Activated CD8-positive, alpha-beta memory T cell treated with anti-CD3 and anti-CD28 coated beads, Interleukin-2, amount 50 U/mL, for 4 hours (primary cell): ENCODE data around the gene IGSF3.
"Not testable (repeated sequence)": the region's sequence is repeated elsewhere in the genome, so short reads cannot be mapped to it uniquely, and the experiment has no call there.

Source experiments
- DNase-seq: peaks from one replicate; pipeline ENCODE4 v3.0.0-alpha.2; 2020

Gene IGSF3

DNA sequence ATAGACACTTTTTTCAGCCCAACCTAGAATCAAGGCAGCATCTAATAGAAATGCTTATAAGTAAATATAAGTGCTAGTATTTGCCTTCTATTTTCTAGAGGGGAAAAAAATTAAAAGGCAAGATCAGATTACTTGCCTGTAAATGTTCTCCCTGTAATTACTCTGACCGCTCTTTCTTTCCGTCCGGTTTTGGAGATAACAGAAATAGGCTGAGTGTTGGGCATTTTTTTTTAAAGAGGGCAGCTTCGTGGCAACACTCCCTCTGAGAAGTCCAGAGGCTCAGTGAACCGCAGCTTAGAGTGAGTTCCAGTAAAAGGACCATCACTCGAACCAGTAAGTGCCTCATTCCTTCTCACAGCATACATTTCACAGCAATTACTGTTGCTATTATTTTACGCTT, 40.6 kb downstream of the IGSF3 start:
- DNase-seq, result not testable (repeated sequence)

DNA sequence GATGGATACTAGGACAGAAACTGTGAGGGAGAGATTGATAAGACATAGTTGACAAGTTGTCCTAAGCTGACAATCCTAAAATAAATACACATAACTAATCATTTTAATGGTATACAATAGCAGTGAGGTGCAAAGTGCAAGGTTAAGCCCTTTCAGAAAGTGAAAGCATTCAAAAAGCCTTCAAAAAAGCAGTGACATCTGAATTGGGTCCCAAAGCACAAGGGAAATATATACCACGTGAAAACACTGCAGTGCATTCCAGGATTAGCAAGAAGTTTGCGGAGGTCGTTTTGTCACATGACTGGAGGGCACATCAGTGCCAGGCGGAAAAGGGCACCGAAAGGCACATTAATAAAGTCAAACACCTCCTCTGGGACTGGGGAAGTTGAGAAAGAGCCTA, 42.4 kb downstream of the IGSF3 start:
- DNase-seq, result not testable (repeated sequence)

DNA sequence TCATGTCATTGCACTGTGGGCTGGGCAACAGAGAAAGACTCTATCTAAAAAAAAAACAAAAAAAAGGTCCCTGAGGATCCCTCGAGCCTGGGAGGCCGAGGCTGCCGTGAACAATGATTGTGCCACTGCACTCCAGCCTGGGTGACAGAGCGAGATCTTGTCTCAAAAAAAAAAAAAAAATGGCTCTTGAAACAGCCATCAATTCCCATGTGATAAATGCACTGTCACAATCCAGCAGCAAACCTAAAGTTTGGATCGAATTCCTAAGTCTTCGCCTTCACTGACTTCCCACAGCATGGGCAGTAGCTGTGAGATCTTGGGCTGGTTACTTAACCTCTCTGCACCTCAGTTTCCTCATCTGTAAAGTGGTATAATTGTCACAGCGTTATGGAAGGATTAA, 43.5 kb downstream of the IGSF3 start:
- DNase-seq, result no peak

DNA sequence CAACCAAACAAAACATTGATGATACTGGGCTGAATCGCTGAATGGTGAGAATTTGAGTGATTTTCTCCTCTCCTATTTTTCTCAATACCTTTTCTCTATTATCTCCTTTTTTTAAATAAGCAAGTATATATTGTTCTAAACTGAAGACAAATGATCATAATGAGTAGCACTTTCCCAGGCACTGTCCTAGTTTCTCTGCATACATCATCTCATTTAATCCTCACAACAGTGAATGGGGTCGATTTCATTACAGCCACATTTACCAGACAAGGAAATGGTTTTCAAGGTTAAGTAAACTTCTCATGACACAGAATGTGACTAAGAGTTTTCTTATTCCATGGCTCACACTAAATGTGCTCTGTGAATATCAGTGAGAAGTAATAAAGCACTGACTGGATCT, 45.0 kb downstream of the IGSF3 start:
- DNase-seq, result not testable (repeated sequence)

DNA sequence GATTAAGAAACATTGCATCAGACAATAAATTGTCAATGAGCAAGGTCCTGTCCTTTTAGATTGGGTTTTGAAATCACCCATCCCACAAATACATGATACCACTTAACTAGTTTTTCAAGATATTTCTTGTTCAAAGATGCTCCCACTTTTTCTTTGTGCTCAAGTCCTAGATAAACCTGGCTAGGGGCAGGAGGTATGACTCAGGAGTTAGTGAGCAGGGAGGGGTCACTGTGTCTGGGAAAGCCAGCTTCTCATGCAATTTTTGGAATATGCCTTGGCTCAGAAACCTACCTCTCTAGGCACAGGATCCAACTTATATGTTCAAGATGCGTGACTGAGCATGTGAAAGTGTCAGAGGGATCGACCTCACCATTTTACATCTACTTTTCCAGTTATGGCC, 45.8 kb downstream of the IGSF3 start:
- DNase-seq, result not testable (repeated sequence)

DNA sequence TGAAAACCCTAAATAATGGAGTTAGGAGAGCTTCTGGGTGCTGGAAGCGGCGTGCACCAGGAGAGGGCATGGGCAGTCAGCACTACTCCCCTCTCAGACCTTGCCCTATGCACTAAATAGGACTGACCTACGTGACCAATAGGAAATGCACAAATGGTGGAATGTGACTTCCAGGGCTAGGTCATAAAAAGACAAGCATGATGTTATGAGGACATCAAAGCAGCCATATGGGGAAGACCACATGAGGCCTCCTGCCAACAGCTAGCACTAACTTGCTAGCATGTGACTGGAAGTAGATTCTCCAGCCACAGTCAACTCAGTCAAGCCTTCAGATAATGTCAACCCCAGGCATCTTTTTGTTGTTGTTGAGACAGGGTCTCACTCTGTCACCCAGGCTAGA, 47.1 kb downstream of the IGSF3 start:
- DNase-seq, result not testable (repeated sequence)

DNA sequence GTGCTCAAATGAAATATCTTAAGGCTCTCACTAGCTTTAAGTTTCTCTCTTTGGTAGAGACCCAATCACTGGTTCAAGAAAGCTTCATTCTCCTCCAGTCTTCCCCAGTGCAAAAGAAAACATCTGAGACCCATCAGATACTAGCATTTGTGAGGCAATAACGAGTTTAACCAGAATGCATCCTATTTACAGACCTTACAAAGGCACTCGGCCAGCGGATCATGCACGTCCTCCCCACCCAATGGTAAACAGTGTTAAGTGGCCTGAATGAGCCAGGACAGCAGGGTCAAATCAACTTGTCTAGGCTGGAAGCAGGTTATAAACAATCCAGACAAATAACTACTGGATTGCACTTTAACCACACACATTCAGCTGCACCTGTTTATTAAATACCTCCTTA, 48.4 kb downstream of the IGSF3 start:
- not testable (repeated sequence) for DNase-seq

DNA sequence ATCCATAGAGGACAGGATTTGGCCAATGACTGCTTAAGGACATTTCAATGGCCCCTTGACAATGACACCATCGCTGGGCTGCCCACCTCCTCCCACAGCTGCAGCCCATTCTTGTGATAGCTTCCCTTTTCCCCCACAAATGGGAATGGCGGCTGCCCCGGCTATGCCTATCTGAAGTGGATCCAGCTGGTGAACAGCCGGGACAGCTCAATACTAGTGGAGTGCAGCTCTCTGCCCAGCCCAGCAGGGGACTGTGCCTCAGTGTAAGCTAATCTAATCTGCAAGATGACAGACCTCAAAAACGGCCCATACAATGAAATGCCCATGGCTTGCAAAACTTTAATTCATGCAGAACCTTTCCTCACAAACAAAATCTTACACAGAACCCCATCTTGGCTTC, 49.7 kb downstream of the IGSF3 start:
- not testable (repeated sequence) for DNase-seq

DNA sequence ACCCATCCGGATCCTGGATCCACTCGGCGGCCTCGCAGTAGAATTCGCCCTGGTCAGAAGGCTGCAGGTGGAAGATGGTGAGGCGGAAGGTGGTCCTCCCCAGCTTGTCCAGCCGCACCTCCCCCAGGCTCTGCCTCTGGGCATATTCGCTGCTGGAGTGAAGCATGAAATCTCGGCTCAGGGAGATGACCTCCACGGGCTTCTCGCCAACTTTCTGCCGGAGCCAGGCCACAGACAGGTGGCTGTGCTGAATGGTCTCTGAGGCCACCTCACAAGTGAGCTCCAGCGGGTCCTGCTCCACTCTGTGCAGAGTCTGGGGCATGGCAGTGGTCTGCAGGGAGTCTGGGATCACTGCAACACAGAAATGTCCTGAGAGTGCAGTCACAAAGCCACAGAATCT, 53.7 kb downstream of the IGSF3 start:
- not testable (repeated sequence) for DNase-seq

DNA sequence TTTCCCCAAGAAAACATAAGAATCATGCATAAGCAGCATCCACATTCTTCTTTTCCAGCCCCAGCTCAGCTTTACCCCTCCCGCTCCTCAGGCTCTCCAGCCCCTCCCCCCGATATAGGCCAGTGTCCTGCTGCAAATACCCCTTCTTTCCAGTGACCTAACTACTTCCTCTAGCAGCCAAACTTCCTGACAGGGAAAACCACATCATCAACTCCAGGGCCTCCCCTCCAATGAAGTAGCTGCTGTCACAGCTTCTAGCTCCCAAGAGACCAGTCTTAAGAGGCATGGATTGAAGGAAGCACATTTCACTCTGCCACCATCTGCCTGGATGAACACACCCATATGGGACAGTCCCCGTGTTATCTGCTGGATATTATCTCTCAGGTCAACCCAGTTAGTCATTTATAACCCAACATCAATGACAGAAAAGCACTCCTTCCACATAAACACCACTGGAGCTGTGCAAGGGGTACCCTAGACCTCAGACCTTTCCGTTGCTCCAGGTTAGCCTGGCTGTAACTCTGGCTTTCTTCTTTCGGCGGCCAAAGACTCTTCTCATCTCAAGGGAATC, 57.6 kb downstream of the IGSF3 start:
- DNase-seq, result not testable (repeated sequence)

DNA sequence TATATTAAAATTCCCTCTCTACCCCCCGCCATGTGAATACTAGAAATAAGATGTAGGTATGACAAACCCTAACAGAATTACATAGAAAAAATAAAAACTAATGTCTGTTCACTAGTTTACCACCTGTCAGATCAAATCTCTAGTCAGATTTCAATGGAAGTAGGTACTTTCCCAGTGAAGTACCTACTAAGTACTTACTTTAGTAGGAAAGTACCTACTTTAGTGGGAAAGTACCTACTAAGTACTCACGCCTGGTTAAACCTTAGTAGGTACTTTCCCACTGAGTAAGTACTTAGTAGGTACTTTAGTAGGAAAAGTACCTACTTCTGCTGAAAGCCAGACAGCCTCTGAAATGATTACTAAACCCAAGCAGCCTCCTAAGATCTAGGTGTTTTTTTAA, 58.7 kb downstream of the IGSF3 start:
- not testable (repeated sequence) for DNase-seq

DNA sequence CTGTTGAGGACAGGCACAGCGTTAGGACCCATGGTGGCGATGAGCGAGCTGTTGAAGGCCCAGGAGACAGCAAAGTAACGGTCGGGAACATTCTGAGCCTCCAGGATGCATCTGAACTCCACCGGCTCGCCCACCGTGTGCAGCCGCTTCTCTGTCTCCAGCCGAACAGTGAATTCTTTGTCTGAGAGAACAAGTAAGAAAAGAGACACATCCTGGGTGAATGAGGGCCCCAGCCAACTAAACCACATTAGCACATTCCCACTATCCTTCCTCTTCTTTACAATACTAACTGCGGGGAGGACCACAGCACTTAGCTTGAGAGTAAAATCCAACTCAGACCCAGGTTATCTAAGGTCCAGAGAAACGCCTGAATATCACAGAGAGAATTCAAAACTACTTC, 59.4 kb downstream of the IGSF3 start:
- DNase-seq, result not testable (repeated sequence)

DNA sequence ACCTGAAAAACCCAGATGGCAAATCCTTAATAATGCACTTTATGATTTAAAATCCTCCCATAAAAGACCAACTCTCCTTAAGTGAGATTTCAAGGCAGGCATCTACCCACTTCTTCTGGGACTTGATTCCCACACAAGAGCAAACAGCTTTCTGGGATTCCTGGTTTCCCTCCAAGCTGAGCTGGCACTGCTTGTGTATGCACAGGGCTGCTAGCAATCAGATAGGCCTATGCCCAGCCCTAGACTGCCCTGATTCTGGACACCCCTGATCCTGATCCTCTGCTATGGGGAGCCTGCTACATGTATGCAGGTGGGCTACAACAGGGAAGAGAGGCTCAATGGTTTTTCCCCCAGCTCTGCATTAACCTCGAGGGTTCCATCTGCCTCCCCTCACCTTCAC, 60.1 kb downstream of the IGSF3 start:
- not testable (repeated sequence) for DNase-seq

DNA sequence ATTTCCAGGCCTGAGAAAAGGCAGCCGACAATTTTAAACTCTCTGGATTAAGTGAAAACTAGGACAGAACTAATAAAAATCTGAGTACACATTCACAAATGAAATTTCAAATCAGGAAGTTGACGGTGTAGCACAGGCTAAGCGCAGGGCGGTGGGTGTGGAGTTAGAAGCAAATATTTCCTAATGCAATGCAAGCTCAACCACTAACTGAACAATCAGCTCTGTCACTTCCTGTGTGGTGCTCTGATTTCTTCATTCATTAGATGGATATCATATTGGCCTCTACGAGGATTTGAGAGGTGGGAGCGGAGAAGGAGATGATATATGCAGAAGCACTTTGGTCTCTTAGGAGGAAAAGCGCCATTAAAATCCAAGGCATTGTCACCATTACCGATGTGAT, 61.5 kb downstream of the IGSF3 start:
- DNase-seq, result not testable (repeated sequence)

DNA sequence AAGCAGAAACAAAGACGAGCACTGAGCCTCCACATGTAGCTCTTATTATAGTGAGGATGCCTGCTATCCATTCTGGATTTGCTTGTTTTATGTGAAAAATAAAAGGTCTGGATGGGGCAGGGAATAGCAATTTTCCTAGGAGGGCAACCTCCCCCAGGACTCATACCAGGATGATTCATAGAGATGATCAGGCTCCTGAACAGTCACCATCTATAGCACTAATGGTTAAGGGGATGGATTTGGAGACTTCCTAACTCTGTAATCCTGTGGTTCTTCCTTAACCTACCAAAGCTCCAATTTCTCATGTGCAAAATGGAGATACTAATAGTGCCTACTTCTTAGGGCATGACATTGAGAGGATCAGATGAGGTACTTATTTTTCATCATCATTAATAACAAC, 62.2 kb downstream of the IGSF3 start:
- DNase-seq, result no peak

DNA sequence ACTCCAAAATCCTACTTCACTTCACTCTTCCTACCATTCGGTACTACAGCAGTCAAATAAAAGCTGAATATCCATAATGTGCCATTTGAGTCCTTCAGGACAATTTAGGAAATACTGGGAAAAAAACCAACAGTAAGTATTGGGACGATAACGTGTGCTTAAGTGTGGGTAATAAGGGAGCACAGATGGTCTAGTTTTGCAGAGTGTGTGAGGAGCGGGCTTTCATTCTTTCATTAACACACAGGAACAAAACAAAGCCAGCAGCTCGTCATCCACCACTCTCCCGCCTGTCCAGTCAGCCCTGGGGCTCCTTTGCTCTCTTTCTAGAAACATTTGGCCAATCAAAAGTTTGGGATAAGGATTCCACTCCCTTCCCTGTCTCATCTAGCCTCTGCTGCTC, 63.1 kb downstream of the IGSF3 start:
- not testable (repeated sequence) for DNase-seq

DNA sequence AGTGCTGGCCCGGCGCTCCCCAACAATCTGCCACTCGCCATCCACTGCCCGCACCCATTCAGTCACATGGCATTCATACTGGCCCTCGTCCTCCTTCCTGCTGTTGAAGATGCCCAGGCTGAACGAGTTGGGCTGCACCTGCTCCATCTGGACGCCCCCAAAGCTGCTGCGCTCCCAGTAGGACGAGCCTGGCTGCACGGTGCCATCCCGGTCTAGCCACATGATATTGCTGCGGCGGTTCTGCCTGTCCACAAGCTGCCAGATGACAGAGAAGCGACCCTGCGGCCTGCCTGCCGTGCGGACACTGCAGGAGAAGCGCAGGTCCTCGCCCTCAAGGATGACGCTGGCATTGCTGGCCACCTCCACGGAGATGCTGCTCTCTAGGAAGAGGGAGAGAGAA, 63.9 kb downstream of the IGSF3 start:
- DNase-seq, result not testable (repeated sequence)

DNA sequence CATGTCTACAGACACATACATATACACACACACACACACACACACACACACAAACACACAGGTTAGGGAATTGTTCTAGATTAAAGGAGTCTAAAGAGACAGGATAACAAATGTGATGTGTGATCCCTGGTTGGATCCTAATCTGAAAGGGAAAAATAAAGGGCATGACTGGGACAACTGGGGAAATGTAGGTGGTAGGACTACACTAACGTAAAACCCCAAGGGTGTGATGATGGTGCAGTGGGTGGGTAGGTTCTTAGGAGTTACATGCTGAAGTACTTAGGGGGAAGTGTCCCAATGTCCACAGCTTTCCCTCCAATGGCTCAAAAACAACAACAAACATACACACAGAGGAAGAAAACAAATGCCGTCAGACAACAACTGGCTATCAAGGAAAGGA, 68.2 kb downstream of the IGSF3 start:
- DNase-seq, result not testable (repeated sequence)

DNA sequence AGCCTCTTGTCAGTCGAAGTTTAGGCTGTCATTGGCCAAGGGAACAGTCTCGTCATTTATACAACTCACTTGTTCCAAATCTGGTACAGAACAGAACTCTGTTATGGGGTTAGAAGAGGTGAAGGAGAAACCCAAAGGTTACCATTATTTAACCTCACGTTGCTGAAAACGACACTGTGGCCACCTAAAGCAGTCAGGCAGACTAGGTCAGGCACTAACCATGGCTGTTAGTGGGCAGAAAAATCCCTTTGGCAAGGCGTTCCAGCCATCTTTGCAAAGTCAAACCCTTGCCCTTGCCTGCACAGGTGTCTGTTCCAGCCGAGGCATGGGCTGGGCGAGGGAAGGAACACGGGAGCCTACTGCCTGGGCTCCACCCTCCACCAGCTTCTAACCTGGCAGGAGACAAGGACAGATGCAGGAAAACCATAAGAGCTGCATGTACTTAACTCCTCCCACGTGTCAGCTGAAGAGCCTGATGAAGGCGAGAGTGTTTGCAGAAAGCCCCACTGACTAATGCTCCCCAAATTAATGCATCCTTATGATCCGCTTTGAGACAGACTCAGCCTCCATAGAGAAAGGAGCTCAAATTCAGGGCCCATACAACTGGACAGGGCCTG, 69.0 kb downstream of the IGSF3 start:
- DNase-seq, result not testable (repeated sequence)

DNA sequence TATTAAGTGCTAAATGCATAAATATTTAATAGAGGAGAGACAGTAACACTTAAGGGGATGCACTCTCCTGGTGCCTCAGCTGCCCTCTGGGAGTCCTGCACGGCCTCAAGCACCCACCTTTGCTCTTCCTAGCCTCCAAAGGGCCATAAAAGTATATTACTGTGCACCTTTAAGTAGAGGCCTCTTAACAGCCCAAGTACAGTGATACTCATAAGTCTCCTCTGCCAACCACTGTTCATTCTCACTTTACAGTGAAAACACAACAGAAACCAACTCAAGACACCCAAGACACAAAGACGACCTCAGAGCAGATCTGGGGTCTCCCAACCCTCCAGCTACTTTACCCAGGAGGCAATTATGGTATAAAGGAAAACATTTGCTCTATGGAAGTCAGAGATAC, 70.1 kb downstream of the IGSF3 start:
- DNase-seq, result not testable (repeated sequence)

DNA sequence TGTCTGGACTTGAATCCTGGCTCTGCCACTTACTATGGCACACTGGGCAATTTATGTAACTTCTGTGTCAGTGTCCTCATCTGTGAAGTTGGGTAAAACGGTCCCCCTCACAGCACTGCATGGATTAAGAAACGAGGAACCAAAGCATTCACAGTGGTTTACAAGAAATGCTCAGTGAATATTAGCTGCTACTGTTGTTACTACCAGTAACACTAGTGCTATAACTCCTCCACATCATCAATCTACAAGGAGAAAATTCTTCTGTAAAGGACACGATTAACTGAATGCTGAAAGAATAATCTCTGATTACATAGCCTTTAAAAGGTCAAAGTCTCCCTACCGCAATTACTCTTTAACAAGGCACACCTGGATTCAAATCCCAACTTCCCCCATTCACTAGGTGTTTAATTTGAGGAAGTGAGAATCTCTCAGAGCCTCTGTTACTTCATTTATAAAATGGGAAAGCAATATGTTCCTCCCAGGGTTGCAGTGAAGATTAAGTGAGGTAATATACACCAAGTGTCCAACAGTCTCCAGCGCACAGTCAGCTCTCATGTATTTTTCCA, 70.7 kb downstream of the IGSF3 start:
- DNase-seq, result not testable (repeated sequence)

DNA sequence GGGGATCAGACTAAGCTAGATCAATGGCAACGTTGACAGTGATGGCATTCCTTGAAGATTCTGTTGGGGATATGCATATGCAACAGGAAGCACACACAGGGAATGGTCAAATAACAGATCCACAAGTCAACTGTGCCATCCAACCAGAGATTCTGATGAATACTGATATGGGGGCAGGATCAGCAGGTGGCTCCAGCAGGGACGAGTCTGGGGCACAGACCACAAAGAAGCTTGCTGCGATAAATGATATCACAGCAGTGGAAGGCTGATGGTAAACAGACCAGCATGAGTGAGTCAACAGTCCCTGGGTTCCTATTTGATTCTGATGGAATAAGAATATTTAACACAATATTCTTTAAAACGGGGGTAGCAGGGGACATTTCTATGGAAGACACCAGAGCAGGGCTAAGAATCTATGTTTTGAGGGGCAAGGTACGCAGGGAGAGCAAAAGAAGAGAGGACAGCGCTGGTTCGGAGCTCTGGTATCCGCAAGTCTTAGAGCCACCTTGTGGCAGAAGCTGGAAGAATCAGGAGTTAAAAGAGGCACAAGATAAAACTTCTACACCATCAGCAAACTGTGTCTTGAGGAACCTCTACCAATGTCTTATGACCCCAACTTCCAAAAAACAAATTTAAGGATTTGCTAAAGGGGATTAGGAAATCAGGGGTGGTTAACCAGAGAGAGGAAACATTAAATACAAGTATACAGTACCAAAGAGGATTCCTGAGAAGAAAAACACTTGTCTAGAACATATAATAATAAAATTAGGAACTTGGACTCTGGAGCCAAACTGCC, 71.4 kb downstream of the IGSF3 start:
- DNase-seq, result peak; percentile 37

DNA sequence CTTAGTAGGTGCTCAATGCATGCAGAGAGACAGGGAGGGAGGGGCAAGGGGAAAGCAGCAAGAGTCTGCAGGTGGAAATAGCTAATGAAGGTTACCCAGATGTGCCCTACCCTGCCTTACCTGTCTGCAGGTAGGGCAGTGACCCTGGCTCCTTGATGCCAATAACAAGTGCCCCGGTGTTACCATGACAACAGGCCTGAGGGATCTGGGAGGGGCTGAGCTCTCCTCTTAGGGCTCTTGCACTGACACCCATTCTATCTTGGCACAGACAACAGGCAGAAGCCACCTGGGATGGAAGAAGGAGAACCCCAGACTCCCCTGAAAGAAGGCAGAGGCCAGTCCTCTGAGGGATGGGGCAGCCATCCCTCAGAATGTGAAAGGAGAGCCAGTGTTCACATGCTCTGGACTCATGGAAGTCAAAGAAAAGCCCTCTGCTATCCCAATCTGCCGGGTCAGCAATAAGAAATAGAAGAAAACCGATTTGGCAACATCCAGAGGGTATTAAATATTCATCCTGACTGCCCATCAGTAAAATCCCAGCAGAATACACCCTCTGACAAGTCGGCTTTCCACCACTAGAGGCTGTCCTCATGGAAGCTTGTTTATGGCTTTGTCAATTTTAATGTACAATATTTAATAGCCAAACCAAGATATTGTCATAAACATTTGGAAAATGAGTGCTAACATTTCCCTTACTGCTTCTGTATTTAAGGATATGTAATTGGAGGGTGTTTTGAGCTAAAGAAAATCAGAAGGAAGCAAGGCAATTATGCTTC, 72.3 kb downstream of the IGSF3 start:
- DNase-seq, result not testable (repeated sequence)
